Cardiac fibroblast (primary cell): ENCODE data around the gene AP1M1.

ENCODE experiments used
- DNase-seq, 2 donors: peaks; one replicate each; pipeline versions ENCODE4 v3.0.0 to v3.0.0-alpha.2; 2010; ENCODE audit warnings: low read depth in 2 of 2
- H3K4me3 ChIP-seq, 2 donors: replicated peaks in 1 of 2; 1 replicate in 1 of 2; 2 replicates in 1 of 2; pipeline ENCODE4 v1.5.1; 2011; ENCODE audit warnings: low read depth in 2 of 2, low read length in 2 of 2, mild to moderate bottlenecking in 2 of 2, moderate library complexity in 1 of 2
- CTCF ChIP-seq: IDR thresholded peaks from one replicate; pipeline ENCODE4 v1.5.1; 2011; ENCODE audit warnings: low read depth, mild to moderate bottlenecking, low read length, inconsistent platforms

Gene AP1M1

GRCh38 chr19:16285769-16286498, 88.2 kb downstream of the AP1M1 start:
- DNase-seq: no peak
- TF ChIP-seq CTCF: no peak
- H3K4me3 ChIP-seq: no peak overlapping the region

GRCh38 chr19:16288544-16288943, 90.8 kb downstream of the AP1M1 start:
- peak; percentile 42 to 43 for DNase-seq
- TF ChIP-seq CTCF: no peak
- H3K4me3 ChIP-seq: no peak overlapping the region

- TF ChIP-seq CTCF: no peak
- DNase-seq: no peak
- H3K4me3 ChIP-seq: no peak overlapping the region
Measured at GRCh38 chr19:16289594-16289993, 91.9 kb downstream of the AP1M1 start.

- DNase-seq: peak in 1 of 2 donors; percentile 47
- no peak for TF ChIP-seq CTCF
- H3K4me3 ChIP-seq: no peak overlapping the region
Measured at GRCh38 chr19:16290692-16291091, 93.0 kb downstream of the AP1M1 start.

- TF ChIP-seq CTCF: no peak
- peak overlapping the region; percentile 23 to 34 for H3K4me3 ChIP-seq
- peak; percentile 99 for DNase-seq
Measured at GRCh38 chr19:16293118-16294091, 95.7 kb downstream of the AP1M1 start.

GRCh38 chr19:16295057-16295456, 97.3 kb downstream of the AP1M1 start:
- peak in 1 of 2 donors; percentile 35 for DNase-seq
- no peak for TF ChIP-seq CTCF
- H3K4me3 ChIP-seq: no peak overlapping the region
